GM08714 (cell line): Measurements from ENCODE around the gene GEMIN5.
"Not testable (repeated sequence)": the region's sequence is repeated elsewhere in the genome, so short reads cannot be mapped to it uniquely, and the experiment has no call there.

Source experiments
- H3K4me3 ChIP-seq: fragments of 200-500 bp; sonication (Bioruptor generic); 2 replicates; pipeline ENCODE4 v1.5.1; 2014; ENCODE audit warnings: mild to moderate bottlenecking, low read length, inconsistent platforms
- ZNF274 ChIP-seq: IDR thresholded peaks from 2 replicates; pipeline ENCODE4 v1.6.1; 2012; ENCODE audit warnings: mild to moderate bottlenecking, low read depth, low read length

GEMIN5 gene, protein sequence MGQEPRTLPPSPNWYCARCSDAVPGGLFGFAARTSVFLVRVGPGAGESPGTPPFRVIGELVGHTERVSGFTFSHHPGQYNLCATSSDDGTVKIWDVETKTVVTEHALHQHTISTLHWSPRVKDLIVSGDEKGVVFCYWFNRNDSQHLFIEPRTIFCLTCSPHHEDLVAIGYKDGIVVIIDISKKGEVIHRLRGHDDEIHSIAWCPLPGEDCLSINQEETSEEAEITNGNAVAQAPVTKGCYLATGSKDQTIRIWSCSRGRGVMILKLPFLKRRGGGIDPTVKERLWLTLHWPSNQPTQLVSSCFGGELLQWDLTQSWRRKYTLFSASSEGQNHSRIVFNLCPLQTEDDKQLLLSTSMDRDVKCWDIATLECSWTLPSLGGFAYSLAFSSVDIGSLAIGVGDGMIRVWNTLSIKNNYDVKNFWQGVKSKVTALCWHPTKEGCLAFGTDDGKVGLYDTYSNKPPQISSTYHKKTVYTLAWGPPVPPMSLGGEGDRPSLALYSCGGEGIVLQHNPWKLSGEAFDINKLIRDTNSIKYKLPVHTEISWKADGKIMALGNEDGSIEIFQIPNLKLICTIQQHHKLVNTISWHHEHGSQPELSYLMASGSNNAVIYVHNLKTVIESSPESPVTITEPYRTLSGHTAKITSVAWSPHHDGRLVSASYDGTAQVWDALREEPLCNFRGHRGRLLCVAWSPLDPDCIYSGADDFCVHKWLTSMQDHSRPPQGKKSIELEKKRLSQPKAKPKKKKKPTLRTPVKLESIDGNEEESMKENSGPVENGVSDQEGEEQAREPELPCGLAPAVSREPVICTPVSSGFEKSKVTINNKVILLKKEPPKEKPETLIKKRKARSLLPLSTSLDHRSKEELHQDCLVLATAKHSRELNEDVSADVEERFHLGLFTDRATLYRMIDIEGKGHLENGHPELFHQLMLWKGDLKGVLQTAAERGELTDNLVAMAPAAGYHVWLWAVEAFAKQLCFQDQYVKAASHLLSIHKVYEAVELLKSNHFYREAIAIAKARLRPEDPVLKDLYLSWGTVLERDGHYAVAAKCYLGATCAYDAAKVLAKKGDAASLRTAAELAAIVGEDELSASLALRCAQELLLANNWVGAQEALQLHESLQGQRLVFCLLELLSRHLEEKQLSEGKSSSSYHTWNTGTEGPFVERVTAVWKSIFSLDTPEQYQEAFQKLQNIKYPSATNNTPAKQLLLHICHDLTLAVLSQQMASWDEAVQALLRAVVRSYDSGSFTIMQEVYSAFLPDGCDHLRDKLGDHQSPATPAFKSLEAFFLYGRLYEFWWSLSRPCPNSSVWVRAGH (N-terminal part only)

DNA sequence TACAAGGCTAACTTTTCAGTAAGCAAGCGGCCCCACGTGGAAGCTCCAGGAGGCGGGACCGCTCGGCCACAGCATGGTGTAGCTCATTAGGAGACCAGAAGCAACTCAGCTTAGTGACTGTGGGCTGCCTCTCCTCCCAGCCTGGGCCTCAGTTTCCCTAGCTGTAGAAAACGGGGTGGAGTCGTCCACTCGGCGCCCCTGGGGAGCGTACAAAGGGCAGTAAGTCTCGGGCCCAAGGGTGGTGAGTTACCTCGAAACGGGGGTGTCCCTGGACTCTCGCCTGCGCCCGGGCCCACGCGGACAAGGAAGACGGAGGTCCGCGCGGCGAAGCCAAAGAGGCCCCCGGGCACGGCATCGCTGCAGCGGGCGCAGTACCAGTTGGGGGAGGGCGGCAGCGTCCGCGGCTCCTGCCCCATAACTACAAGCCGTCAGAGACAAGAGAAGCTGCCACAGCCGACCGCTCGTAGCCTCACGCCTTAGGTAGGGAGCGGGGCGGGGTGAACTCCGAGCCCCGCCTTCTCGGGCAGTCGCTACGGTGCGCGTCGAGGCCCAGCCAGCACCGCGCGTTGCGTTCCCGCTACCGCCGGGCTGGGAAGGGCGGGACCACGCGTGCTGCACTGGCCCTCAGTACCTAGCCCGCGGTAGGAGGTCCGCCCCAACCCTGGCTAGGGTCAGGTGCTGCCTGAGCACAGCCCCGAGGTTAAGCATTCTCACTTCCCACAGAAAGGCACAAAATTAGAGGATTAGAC is at the start of gene GEMIN5:
Gene GEMIN5 (minus strand): TSS at position 494 of the 749 bp plus-strand sequence. CDS start 78 bp downstream, at position 416.
- no peak for TF ChIP-seq ZNF274
- H3K4me3 ChIP-seq = peak within 1 kb of the TSS; percentile 95

DNA sequence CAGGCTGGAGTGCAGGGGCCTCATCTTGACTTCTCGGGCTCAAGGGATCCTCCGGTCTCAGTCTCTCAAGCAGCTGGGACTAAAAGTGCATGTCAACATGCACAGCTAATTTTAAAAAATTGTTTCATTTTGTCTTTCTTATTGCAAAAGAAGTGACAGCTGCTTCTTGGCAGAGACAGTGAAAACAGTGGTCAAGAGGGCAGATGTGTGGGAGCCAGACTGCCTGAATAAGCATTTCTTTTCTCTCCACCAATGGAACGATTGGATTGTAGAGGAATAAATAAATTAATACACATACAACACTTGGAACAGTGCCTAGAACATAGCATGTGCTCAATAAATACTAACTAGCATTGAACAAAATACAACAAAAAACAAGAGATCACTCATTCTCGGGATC is 48.1 kb upstream of the GEMIN5 start:
- H3K4me3 ChIP-seq = no peak overlapping the region
- no peak for TF ChIP-seq ZNF274

DNA sequence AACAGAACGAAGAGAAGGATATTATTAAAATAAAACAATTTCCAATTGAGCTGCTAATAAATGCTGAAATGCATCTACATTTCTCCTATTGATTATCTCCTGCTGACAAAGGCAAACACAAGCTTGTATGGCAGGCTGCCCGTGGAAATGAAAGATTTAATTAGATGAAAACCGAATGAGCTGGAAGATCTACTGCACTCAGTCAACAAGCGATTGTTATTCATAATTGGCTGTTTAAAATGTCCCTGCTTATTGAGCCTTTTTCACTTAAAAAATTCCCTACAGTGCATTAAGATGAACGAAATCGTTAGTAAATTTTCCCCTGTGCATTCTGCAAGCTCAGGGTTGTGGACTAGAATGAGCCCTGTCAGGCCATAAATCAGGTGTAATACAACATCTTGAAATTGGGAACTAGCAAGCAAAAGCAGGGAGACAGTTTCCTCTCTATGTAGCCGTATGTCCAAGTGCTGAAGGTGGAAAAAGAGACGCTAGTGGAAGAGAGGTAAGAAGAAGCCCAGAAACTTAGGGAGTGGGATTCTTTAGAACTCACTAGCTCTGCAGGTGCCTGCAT is 47.0 kb upstream of the GEMIN5 start:
- no peak for TF ChIP-seq ZNF274
- H3K4me3 ChIP-seq = no peak overlapping the region

DNA sequence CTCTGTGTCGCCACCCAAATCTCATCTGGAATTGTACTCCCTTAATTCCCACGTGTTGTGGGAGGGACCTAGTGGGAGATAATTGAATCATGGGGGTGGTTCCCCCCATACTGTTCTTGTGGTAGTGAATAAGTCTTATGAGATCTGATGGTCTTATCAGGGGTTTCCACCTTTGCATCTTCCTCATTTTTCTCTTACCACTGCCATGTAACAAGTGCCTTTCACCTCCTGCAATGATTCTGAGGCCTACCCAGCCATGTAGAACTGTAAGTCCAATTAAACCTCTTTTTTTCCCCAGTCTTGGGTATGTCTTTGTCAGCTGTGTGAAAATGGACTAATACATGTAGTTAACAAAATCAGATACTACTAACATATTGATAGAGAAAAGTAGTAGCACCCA is 40.3 kb upstream of the GEMIN5 start:
- not testable (repeated sequence) for H3K4me3 ChIP-seq

DNA sequence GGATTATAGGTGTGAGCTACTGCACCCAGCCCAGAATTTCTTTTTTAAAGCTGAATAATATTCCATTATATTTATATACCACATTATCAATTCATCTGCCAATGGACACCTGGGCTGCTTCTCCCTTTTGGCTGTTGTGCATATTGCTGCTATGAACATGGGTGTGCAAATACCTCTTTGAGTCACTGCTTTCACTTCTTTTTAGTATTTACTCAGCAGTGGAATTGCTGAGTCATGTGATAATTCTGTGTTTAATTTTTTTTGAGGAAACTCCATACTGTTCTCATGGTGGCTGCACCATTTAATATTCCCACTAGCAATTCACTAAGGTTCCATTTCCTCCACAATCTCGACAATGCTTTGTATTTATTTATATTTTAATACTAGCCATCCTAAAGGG is 39.4 kb upstream of the GEMIN5 start:
- no peak overlapping the region for H3K4me3 ChIP-seq
- no peak for TF ChIP-seq ZNF274

DNA sequence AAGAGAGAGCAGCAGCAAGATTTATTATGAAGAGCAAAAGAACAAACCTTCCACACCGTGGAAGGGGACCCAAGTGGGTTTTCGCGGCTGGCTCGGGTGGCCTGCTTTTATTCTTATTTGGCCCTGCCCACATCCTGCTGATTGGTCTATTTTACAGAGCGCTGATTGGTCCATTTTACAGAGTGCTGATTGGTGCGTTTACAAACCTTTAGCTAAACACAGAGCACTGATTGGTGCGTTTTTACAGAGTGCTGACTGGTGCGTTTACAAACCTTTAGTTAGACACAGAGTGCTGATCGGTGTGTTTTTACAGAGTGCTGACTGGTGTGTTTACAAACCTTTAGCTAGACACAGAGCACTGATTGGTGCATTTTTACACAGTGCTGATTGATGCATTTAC is 38.1 kb upstream of the GEMIN5 start:
- H3K4me3 ChIP-seq = not testable (repeated sequence)

DNA sequence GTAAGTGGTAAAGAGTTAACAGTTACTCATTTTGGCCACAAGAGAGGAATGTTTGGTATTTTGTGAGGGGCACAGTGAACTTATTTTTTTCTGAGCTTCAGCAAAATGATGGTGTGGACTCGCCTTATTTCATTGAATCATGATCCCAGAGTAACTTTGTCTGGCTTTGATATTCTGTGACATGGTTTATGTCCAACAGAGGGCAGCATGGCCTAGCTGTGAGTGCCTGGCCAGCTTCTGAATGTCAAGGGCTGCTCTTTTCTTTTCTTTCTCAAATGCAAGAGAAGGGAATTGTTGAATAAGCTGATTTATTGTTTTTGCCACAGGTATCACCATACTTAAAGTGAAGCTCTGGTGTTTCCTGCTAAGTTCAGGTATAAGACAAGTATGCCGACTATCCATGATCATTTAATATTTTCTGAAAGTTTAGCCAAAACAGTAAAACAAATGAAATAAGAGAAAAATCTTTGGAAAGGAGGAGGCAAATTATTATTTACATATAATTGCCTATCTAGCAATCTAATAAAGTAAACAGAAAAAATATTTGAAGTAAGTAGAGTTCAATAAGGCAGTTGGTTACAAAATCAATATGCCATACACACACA is 34.6 kb upstream of the GEMIN5 start:
- no peak overlapping the region for H3K4me3 ChIP-seq
- TF ChIP-seq ZNF274 = no peak

DNA sequence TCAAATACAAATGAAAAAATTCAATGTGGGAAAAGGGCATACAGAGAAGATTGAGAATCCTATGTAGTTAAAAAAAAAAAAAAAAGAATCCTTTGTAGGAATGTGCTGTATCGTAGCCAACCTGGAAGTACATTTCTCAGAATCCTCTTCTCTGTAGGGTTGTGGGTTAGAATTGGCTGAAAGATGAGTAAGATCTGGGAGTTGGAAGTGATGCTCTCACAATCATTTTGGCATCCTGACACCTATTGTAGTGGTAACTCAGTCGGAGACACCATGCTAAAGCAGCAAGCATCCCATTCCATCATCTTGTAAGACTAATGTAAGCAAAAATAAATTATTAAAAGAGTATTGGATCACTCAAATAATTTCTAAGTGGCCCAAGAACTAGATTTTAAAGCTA is 33.5 kb upstream of the GEMIN5 start:
- no peak for TF ChIP-seq ZNF274

DNA sequence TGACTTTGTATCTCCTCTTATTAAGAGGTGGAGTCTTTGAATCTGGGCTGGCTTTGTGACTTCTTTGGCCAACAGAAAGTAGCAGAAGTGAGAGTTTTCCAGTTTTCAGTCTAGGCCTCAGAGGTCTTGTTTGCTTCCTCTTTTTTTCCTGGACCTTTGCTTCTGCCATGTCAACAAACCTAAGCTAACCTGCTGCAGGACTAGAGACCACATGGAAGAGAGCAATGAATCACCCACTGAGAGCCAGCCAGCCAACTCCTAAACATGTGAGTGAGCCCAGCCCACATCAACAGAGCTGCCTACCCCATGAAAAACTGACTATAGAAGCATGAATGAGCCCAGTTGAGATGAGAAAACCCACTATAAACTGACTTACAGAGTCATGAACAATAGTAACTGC is 32.7 kb upstream of the GEMIN5 start:
- no peak for TF ChIP-seq ZNF274
- H3K4me3 ChIP-seq = no peak overlapping the region

More for the DNA sequence above, 33.5 kb upstream of the GEMIN5 start:
- no peak overlapping the region for H3K4me3 ChIP-seq

DNA sequence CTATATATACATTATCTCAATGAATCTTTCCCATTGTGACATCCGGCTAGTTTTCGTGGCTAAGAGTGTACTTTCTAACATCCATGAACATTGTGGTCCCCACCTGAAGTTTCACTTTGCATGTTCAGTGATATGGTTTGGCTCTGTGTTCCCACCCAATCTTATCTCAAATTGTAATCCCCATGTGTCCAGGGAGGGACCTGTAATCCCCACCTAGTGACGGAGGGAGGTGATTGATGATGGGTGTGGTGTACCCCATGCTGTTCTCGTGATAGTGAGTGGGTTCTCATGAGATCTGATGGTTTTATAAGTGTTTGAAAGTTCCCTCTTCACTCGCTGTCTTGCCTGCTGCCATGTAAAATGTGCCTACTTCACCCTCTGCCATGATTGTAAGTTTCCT is 30.9 kb upstream of the GEMIN5 start:
- no peak for TF ChIP-seq ZNF274
- H3K4me3 ChIP-seq = no peak overlapping the region

DNA sequence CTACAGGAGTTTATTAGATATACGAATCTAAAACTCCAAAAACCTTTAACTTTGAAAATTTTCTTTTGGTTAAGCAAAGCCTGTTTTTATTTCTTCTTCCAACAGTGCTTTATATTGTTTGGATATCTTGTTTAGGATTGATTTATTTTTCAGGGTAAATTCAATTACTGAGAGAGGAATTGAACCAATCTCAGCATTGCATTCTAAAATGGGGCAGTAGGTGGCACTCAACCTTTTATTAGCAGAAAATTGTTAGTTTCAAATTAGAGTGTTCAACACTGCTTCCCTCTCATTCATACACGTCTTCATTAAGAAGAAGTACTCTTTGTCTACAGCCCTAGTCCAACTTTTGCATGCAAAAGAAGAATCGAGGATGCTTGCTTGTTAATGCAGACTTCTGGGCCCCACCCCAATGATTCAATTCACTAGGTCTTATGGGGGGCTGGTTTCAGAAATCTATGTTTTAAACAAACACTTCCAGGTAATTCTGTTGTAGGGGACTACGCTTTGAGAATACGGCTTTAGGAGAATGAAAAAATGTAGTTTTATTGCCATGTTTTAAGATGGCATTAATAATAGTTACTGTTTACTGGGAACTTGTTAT is 29.5 kb upstream of the GEMIN5 start:
- no peak for TF ChIP-seq ZNF274
- no peak overlapping the region for H3K4me3 ChIP-seq

DNA sequence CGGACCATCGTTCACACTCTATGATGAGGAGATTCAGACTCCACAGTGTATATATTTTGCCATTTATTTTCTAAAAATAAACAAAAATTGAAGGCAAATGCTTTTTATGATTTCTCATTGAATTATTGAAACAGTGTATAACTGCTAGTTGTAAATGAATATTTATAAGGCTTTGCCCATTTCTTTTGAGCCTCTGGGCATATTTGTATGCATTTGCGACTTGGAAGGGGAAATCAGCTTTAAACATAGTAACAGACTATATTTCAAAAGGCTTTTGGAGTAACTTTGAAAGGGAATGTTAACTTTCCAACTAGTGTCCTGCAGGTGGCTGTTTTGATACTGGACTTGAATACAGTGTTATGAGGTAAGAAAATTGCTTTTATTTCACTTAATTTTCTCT is 28.9 kb upstream of the GEMIN5 start:
- no peak for TF ChIP-seq ZNF274
- no peak overlapping the region for H3K4me3 ChIP-seq
